Body of pancreas (tissue), 4 donors: ENCODE results near the gene EYS.

Experiments
- POLR2A ChIP-seq, 3 donors: fragments of 450-650 bp; IDR thresholded peaks; one replicate each; pipeline ENCODE4 v1.6.1; 2016; ENCODE audit warnings: antibody characterized with exemption in 3 of 3, mild to moderate bottlenecking in 2 of 3
- TF ChIP-seq, protein P1 (sequence below), 7 experiments: fragments of 450-650 bp in 4 of 7; fragments of 200-600 bp in 3 of 7; sonication (generic) in 3 of 7; IDR thresholded peaks; one replicate each; pipeline ENCODE4 v1.5.1; 2016 to 2019; ENCODE audit warnings: antibody characterized with exemption in 7 of 7

DNA sequence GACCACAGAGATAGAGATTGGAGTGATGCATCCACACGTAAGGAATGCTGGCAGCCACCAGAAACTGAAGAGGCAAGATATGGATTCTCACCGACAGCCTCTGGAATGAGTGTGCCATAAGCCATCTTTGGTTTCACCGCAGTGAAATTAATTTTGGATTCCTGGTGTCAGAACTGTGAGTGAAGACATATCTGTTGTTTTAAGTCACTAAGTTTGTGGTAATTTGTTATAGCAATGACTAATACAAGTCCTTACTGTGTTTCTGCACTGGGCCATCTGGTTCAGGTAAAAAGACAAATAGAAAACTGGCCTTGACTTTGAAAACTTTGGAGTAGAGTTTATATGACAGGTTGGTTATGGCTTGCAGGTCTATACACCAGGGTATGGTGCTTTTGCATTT lies 1809.6 kb downstream of the EYS start:
- TF ChIP-seq POLR2A (IDR thresholded peaks at IDR 0.05), result no peak
- TF ChIP-seq, protein P1, sequence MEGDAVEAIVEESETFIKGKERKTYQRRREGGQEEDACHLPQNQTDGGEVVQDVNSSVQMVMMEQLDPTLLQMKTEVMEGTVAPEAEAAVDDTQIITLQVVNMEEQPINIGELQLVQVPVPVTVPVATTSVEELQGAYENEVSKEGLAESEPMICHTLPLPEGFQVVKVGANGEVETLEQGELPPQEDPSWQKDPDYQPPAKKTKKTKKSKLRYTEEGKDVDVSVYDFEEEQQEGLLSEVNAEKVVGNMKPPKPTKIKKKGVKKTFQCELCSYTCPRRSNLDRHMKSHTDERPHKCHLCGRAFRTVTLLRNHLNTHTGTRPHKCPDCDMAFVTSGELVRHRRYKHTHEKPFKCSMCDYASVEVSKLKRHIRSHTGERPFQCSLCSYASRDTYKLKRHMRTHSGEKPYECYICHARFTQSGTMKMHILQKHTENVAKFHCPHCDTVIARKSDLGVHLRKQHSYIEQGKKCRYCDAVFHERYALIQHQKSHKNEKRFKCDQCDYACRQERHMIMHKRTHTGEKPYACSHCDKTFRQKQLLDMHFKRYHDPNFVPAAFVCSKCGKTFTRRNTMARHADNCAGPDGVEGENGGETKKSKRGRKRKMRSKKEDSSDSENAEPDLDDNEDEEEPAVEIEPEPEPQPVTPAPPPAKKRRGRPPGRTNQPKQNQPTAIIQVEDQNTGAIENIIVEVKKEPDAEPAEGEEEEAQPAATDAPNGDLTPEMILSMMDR (IDR thresholded peaks at IDR 0.05), result no peak
